Fibroblast of lung (primary cell): ENCODE data around the gene STX17.

ENCODE experiments used
- CTCF ChIP-seq, 2 donors: IDR thresholded peaks in 1 of 2; conservative IDR thresholded peaks in 1 of 2; 1 replicate in 1 of 2; 2 replicates in 1 of 2; pipeline ENCODE4 v1.5.1; 2011 to 2012; ENCODE audit warnings: low read length in 2 of 2, control low read depth in 1 of 2, inconsistent platforms in 1 of 2, low read depth in 1 of 2, mild to moderate bottlenecking in 1 of 2
- EZH2 ChIP-seq: IDR thresholded peaks from 2 replicates; pipeline ENCODE4 v1.5.1; 2012; ENCODE audit warnings: low read length, control low read depth, mild to moderate bottlenecking; ENCODE audit errors: missing control alignments

GRCh38 chr9:99906403-99907207 lies at the start of gene STX17:
- TF ChIP-seq EZH2 = no peak
- no peak for TF ChIP-seq CTCF (conservative IDR thresholded peaks at IDR 0.05 in 1 of 2, IDR thresholded peaks at IDR 0.05 in 1 of 2; ENCODE audit: low read depth in 1 of 2, low read length in 2 of 2)
